ENCODE measurements around the gene USP13.

DNA sequence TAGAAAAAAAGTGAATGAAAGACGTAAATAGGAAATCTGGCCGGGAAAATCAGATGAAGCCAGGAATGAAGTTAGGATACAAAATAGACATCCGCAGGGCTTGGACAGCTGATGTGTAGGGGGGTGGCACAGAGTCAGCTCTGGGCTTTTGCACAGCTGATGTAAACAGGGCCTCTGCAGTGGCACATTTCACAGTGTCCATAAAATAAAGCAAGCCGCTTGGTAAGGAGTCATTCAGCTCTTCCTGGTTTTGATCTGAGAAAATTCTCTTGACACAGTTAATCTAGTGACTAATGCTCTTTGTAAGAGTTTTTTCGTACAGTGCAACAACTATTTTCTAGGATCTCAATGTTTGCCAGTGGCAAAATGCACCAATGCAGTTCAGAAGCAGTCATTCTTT is 153.3 kb downstream of the USP13 start:
- TF ChIP-seq, protein P1, sequence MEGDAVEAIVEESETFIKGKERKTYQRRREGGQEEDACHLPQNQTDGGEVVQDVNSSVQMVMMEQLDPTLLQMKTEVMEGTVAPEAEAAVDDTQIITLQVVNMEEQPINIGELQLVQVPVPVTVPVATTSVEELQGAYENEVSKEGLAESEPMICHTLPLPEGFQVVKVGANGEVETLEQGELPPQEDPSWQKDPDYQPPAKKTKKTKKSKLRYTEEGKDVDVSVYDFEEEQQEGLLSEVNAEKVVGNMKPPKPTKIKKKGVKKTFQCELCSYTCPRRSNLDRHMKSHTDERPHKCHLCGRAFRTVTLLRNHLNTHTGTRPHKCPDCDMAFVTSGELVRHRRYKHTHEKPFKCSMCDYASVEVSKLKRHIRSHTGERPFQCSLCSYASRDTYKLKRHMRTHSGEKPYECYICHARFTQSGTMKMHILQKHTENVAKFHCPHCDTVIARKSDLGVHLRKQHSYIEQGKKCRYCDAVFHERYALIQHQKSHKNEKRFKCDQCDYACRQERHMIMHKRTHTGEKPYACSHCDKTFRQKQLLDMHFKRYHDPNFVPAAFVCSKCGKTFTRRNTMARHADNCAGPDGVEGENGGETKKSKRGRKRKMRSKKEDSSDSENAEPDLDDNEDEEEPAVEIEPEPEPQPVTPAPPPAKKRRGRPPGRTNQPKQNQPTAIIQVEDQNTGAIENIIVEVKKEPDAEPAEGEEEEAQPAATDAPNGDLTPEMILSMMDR (IDR thresholded peaks at IDR 0.05; ENCODE audit: low read depth, low read length) = no peak
- no peak for TF ChIP-seq EZH2phosphoT487 (IDR thresholded peaks at IDR 0.05; ENCODE audit: low read depth)

All from OCI-LY3 (cell line).